Smooth muscle cell (in vitro differentiated cells): ENCODE measurements around the gene KIF21A. TPM values are rescaled to one million over a fixed set of nuclear protein-coding genes. Genes with fewer than 3 reads are reported as not detected.

ENCODE experiments used
- DNase-seq: peaks from one replicate; lab custom pipeline; 2025; ENCODE audit not compliant: unreplicated experiment; lab: John Stamatoyannopoulos, UW
- H2AFZ ChIP-seq: fragments of 200-600 bp; sonication (generic); 2 replicates; pipeline ENCODE4 v1.6.0; 2016; ENCODE audit warnings: antibody characterized with exemption, low read depth, mild to moderate bottlenecking
- H3F3A ChIP-seq: fragments of 200-600 bp; sonication (generic); 2 replicates; pipeline ENCODE4 v1.6.0; 2017; ENCODE audit warnings: antibody characterized with exemption, low read depth
- H3K27ac ChIP-seq: fragments of 200-600 bp; sonication (generic); 2 replicates; pipeline ENCODE4 v1.5.1; 2016; ENCODE audit warnings: low read depth, mild to moderate bottlenecking
- H3K27me3 ChIP-seq: fragments of 200-600 bp; sonication (generic); 2 replicates; pipeline ENCODE4 v1.6.1; 2016; ENCODE audit warnings: low read depth, mild to moderate bottlenecking
- H3K36me3 ChIP-seq: fragments of 200-600 bp; sonication (generic); 2 replicates; pipeline ENCODE4 v1.5.1; 2016; ENCODE audit warnings: low read depth
- H3K4me1 ChIP-seq: fragments of 200-600 bp; sonication (generic); 2 replicates; pipeline ENCODE4 v1.5.1; 2016; ENCODE audit warnings: low read depth
- H3K4me2 ChIP-seq: fragments of 200-600 bp; sonication (generic); 2 replicates; pipeline ENCODE4 v1.6.0; 2016; ENCODE audit warnings: mild to moderate bottlenecking
- H3K4me3 ChIP-seq: fragments of 200-600 bp; sonication (generic); 2 replicates; pipeline ENCODE4 v1.5.1; 2016; ENCODE audit warnings: mild to moderate bottlenecking
- H3K79me2 ChIP-seq: fragments of 200-600 bp; sonication (generic); 2 replicates; pipeline ENCODE4 v1.6.0; 2016; ENCODE audit warnings: low read depth, mild to moderate bottlenecking
- H3K9ac ChIP-seq: fragments of 200-600 bp; sonication (generic); 2 replicates; pipeline ENCODE4 v1.6.0; 2016; ENCODE audit warnings: low read depth
- H3K9me3 ChIP-seq: fragments of 200-600 bp; sonication (generic); replicated peaks from 2 replicates; pipeline ENCODE4 v1.5.1; 2016; ENCODE audit warnings: low read depth
- H4K20me1 ChIP-seq: fragments of 200-600 bp; sonication (generic); 2 replicates; pipeline ENCODE4 v1.6.0; 2016; ENCODE audit warnings: low read depth
- WGBS: methylation state at CpG from one replicate; pipeline ENCODE4 v1.1.7; 2016; ENCODE audit warnings: low lambda C conversion rate; 5-methylcytosine and 5-hydroxymethylcytosine counted together
- polyA plus RNA-seq: library from polyadenylated mRNA; unstranded; fragments of >200 nt; fragmentation: Nextera tagmentation; extraction: Ambion mirVana; gene quantifications from 2 replicates; pipeline ENCODE4 v1.2.1, GENCODE V29; 2016
- total RNA-seq: library from RNA; depleted of rRNA; stranded (reverse); fragments of >200 nt; gene quantifications from 2 replicates; pipeline ENCODE4 v1.2.3, GENCODE V29; 2014
- TF ChIP-seq, protein P1 (sequence below): fragments of 200-600 bp; sonication (generic); IDR thresholded peaks from 2 replicates; pipeline ENCODE4 v1.5.1; 2017; ENCODE audit warnings: borderline replicate concordance, mild to moderate bottlenecking, antibody characterized with exemption; ENCODE audit not compliant: insufficient read depth, poor library complexity, severe bottlenecking

Gene KIF21A, protein sequence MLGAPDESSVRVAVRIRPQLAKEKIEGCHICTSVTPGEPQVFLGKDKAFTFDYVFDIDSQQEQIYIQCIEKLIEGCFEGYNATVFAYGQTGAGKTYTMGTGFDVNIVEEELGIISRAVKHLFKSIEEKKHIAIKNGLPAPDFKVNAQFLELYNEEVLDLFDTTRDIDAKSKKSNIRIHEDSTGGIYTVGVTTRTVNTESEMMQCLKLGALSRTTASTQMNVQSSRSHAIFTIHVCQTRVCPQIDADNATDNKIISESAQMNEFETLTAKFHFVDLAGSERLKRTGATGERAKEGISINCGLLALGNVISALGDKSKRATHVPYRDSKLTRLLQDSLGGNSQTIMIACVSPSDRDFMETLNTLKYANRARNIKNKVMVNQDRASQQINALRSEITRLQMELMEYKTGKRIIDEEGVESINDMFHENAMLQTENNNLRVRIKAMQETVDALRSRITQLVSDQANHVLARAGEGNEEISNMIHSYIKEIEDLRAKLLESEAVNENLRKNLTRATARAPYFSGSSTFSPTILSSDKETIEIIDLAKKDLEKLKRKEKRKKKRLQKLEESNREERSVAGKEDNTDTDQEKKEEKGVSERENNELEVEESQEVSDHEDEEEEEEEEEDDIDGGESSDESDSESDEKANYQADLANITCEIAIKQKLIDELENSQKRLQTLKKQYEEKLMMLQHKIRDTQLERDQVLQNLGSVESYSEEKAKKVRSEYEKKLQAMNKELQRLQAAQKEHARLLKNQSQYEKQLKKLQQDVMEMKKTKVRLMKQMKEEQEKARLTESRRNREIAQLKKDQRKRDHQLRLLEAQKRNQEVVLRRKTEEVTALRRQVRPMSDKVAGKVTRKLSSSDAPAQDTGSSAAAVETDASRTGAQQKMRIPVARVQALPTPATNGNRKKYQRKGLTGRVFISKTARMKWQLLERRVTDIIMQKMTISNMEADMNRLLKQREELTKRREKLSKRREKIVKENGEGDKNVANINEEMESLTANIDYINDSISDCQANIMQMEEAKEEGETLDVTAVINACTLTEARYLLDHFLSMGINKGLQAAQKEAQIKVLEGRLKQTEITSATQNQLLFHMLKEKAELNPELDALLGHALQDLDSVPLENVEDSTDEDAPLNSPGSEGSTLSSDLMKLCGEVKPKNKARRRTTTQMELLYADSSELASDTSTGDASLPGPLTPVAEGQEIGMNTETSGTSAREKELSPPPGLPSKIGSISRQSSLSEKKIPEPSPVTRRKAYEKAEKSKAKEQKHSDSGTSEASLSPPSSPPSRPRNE (N-terminal part only)
- total RNA-seq (28.8 and 29.7 TPM in 2 replicates), polyA plus RNA-seq (9.2 and 11.5 TPM in 2 replicates)

DNA sequence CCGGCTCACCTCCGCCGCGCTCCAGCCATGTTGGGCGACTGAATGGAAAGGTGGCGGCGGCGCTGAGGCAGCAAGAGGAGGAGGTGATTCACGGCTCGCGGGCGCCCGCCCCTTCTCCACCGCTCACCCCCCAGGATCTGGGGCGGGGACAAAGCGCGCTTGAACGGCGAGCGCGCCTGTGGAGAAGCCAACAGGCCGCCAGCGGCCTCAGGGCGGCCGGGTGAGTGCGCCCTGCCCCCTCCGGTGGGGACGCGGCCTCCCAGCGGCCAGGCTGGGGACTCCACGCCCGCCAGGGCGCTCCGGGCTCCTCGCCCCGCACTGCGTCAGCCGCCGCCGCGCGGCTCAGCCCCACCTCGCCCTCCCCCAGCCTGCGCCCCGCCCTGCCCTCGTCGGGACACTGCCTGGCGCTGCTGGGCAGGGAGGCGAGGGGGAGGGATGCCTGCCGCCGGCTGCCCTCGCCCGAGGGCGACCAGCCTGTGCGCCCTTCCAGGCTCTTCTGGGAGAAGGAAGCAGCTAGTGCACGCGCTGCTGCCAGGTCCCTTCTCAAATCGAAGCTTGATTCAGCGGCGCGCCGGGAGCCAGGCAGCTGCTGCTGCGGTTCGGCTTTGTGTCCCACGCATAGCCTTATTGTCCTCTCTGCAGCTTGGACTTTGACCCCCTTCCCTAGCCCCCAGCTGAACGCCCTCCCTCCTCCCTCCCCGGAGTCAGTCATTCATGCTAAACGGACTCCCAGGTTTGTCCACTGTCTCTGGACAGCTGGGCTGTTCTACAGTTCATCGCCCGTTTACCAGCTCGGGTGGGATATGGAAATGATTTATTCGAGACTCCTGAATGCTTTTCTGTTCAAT lies at the start of gene KIF21A:
TSS of gene KIF21A (minus strand) at position 40 of the 848 bp plus-strand sequence. CDS start 150 bp downstream, outside the sequence.
- peak within 1 kb of the TSS; percentile 90 for H3K4me2 ChIP-seq
- H3K9me3 ChIP-seq: no peaks in the 10 kb centered on the region
- WGBS: 4% methylated on average over 57 of the region's 72 CpGs
- no peaks in the 10 kb centered on the region for H3K36me3 ChIP-seq
- H3K27ac ChIP-seq: peak within 1 kb of the TSS; percentile 76
- H3K4me1 ChIP-seq: peaks cover 24% of the 10 kb centered on the region
- H3K9ac ChIP-seq: peak within 1 kb of the TSS; percentile 91
- no peaks in the 10 kb centered on the region for H3K27me3 ChIP-seq
- peaks cover 13% of the 10 kb centered on the region for H3F3A ChIP-seq
- peaks cover 10% of the 10 kb centered on the region for H4K20me1 ChIP-seq
- TF ChIP-seq, protein P1, sequence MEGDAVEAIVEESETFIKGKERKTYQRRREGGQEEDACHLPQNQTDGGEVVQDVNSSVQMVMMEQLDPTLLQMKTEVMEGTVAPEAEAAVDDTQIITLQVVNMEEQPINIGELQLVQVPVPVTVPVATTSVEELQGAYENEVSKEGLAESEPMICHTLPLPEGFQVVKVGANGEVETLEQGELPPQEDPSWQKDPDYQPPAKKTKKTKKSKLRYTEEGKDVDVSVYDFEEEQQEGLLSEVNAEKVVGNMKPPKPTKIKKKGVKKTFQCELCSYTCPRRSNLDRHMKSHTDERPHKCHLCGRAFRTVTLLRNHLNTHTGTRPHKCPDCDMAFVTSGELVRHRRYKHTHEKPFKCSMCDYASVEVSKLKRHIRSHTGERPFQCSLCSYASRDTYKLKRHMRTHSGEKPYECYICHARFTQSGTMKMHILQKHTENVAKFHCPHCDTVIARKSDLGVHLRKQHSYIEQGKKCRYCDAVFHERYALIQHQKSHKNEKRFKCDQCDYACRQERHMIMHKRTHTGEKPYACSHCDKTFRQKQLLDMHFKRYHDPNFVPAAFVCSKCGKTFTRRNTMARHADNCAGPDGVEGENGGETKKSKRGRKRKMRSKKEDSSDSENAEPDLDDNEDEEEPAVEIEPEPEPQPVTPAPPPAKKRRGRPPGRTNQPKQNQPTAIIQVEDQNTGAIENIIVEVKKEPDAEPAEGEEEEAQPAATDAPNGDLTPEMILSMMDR: peak; percentile 34
- peak within 1 kb of the TSS; percentile 74 for H2AFZ ChIP-seq
- peak; percentile 71 for DNase-seq
- H3K4me3 ChIP-seq: peak within 1 kb of the TSS; percentile 71
- H3K79me2 ChIP-seq: peaks cover 29% of the 10 kb centered on the region

DNA sequence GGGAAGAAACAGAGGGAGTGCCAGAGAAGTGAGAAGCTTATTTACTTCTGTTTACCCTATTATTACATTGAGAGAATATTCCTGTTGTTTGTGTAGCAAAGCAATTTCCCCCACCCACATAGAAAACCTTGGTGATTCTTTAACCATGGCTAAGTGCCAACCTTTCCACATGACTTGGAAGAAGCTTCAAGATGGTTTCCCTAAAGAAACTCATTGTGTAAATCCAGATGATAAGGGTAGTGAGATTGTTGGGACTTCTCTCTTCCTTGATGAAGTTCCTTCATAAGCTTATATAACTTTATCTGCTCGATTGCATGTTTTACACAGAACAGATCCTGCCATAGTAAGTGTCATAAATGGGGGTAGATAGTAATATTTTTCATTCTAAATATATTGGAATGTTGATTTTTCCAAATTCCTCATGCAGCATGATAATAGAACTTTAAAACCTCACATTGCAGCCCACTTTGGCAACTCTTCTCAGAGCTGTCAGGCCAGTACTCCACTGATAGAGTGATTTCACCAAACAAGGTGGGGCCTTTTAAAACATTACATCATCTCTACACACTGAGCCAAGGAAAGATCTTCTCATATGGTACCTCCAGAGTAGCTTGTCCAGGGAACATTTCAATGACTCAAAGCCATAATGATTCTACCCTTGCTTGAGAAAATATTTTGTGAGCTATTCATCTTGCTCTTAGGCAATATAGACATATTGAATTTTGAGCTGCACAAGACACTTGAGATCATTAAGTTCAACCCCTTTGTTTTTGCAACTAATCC lies 47.8 kb upstream of the KIF21A start:
- no peak for DNase-seq
- H2AFZ ChIP-seq: no peak overlapping the region

More for the DNA sequence above, 47.8 kb upstream of the KIF21A start:
- 84% methylated on average over 1 of the region's 1 CpG for WGBS
- Histone ChIP-seq H3K4me3 (no peak overlapping the region), H3K36me3 (no peaks in the 10 kb centered on the region), H4K20me1 (no peaks in the 10 kb centered on the region), H3K27me3 (no peaks in the 10 kb centered on the region), H3K4me1 (no peaks in the 10 kb centered on the region), H3K79me2 (no peaks in the 10 kb centered on the region), H3K27ac (no peak overlapping the region), H3K9me3 (no peaks in the 10 kb centered on the region), H3K4me2 (no peak overlapping the region), H3K9ac (no peak overlapping the region), H3F3A (no peaks in the 10 kb centered on the region)
- TF ChIP-seq, protein P1: no peak
